ENCODE data around the gene NBPF8.

DNA sequence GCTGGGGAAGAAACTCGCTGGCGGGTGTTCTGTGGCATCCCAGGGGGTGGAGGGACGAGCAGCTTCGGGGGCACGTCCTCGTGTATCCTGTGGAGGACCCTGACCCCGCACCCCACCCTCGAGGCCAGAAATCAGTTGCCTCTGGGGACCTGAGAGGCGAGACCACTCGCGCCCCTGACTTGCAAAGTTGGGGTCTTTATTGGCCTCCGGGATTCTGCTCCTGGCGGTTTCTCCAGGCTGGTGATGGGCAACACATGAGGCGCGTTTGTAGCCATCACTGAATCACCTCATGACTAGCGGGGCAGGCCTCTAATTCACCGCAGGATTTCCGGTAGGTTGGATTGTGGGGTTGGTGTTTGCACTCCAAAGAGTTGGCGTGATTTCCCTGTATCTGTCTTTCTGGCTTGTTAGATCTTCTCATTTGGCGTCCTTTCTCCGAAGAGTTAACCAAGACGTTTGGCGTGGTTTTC is 692 bp downstream of the NBPF8 start:
- TF ChIP-seq POLR2A (IDR thresholded peaks at IDR 0.05), result peak in 2 of 3 donors; percentile 15 to 66
- TF ChIP-seq, protein P1, sequence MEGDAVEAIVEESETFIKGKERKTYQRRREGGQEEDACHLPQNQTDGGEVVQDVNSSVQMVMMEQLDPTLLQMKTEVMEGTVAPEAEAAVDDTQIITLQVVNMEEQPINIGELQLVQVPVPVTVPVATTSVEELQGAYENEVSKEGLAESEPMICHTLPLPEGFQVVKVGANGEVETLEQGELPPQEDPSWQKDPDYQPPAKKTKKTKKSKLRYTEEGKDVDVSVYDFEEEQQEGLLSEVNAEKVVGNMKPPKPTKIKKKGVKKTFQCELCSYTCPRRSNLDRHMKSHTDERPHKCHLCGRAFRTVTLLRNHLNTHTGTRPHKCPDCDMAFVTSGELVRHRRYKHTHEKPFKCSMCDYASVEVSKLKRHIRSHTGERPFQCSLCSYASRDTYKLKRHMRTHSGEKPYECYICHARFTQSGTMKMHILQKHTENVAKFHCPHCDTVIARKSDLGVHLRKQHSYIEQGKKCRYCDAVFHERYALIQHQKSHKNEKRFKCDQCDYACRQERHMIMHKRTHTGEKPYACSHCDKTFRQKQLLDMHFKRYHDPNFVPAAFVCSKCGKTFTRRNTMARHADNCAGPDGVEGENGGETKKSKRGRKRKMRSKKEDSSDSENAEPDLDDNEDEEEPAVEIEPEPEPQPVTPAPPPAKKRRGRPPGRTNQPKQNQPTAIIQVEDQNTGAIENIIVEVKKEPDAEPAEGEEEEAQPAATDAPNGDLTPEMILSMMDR (IDR thresholded peaks at IDR 0.05), result peak in 1 of 7 experiments; percentile 5
